Muscle of leg (tissue), 11 donors: ENCODE measurements around the gene LRRC61. TPM values are rescaled to one million over a fixed set of nuclear protein-coding genes. Genes with fewer than 3 reads are reported as not detected.

ENCODE experiments used
- DNase-seq: peaks from one replicate; pipeline ENCODE4 v3.0.0; 2013
- H3K27ac ChIP-seq: one replicate; pipeline ENCODE4 v1.5.1; 2013; ENCODE audit warnings: mild to moderate bottlenecking, low read length, control low read depth
- H3K27me3 ChIP-seq: one replicate; pipeline ENCODE4 v1.6.1; 2013; ENCODE audit warnings: low read length; ENCODE audit not compliant: control insufficient read depth, insufficient read depth
- H3K36me3 ChIP-seq: one replicate; pipeline ENCODE4 v1.6.1; 2013; ENCODE audit warnings: low read length; ENCODE audit not compliant: control insufficient read depth, insufficient read depth
- H3K4me1 ChIP-seq: one replicate; pipeline ENCODE4 v1.6.1; 2013; ENCODE audit warnings: low read length; ENCODE audit not compliant: control insufficient read depth, insufficient read depth
- H3K4me3 ChIP-seq: one replicate; pipeline ENCODE4 v1.5.1; 2013; ENCODE audit warnings: low read length, control low read depth
- H3K9me3 ChIP-seq: replicated peaks from 2 replicates; pipeline ENCODE4 v1.6.1; 2013; ENCODE audit warnings: low read depth, low read length; ENCODE audit not compliant: control insufficient read depth
- WGBS: methylation state at CpG from one replicate; pipeline ENCODE4 v1.1.5; 2013; ENCODE audit warnings: missing lambda C conversion rate; ENCODE audit not compliant: insufficient coverage; 5-methylcytosine and 5-hydroxymethylcytosine counted together
- polyA plus RNA-seq, 8 donors: library from polyadenylated mRNA; unstranded; fragments of 120-200 nt; gene quantifications; one replicate each; pipeline versions ENCODE4 v1.2.1 to v1.2.3, GENCODE V29; 2013; ENCODE audit warnings: inconsistent platforms in 1 of 8, low replicate concordance in 1 of 8; ENCODE audit not compliant: insufficient read length in 8 of 8, insufficient read depth in 1 of 8
- total RNA-seq: library from RNA; stranded (reverse); fragments of 120-200 nt; gene quantifications from one replicate; pipeline ENCODE4 v1.2.4, GENCODE V29; 2013

Gene LRRC61
- total and polyA plus RNA-seq, 9 donors = 3.6 to 11.9 (median 7.6) TPM

- peaks cover 40% of the 10 kb centered on the region for H3K4me1 ChIP-seq
- WGBS = 60% methylated on average over 4 of the region's 10 CpGs
- H3K9me3 ChIP-seq = no peaks in the 10 kb centered on the region
- H3K36me3 ChIP-seq = peaks cover 33% of the 10 kb centered on the region
- no peak overlapping the region for H3K4me3 ChIP-seq
- no peak for DNase-seq
- H3K27ac ChIP-seq = peak overlapping the region; percentile 71
- no peaks in the 10 kb centered on the region for H3K27me3 ChIP-seq
Observed at GRCh38 chr7:150375662-150376521, 52.7 kb downstream of the LRRC61 start.

GRCh38 chr7:150376560-150376959, 53.4 kb downstream of the LRRC61 start:
- H3K4me1 ChIP-seq = peaks cover 46% of the 10 kb centered on the region
- H3K9me3 ChIP-seq = no peaks in the 10 kb centered on the region
- H3K36me3 ChIP-seq = peaks cover 27% of the 10 kb centered on the region
- 64% methylated on average over 6 of the region's 6 CpGs for WGBS
- DNase-seq = no peak
- H3K27me3 ChIP-seq = no peaks in the 10 kb centered on the region
- H3K4me3 ChIP-seq = no peak overlapping the region
- peak overlapping the region; percentile 71 for H3K27ac ChIP-seq

- Histone ChIP-seq H3K4me1 (peaks cover 52% of the 10 kb centered on the region), H3K4me3 (no peak overlapping the region), H3K27ac (peak overlapping the region; percentile 71), H3K36me3 (peaks cover 25% of the 10 kb centered on the region), H3K9me3 (no peaks in the 10 kb centered on the region), H3K27me3 (no peaks in the 10 kb centered on the region)
- WGBS = no CpG with 5 or more reads among the region's 3 CpGs
- peak; percentile 61 for DNase-seq
Observed at GRCh38 chr7:150377196-150377595, 54.0 kb downstream of the LRRC61 start.

GRCh38 chr7:150377635-150378034, 54.5 kb downstream of the LRRC61 start:
- Histone ChIP-seq H3K36me3 (peaks cover 21% of the 10 kb centered on the region), H3K9me3 (no peaks in the 10 kb centered on the region), H3K27me3 (no peaks in the 10 kb centered on the region), H3K4me1 (peaks cover 56% of the 10 kb centered on the region), H3K27ac (peak overlapping the region; percentile 94), H3K4me3 (no peak overlapping the region)
- DNase-seq = no peak
- WGBS = no CpG with 5 or more reads among the region's 4 CpGs

DNA sequence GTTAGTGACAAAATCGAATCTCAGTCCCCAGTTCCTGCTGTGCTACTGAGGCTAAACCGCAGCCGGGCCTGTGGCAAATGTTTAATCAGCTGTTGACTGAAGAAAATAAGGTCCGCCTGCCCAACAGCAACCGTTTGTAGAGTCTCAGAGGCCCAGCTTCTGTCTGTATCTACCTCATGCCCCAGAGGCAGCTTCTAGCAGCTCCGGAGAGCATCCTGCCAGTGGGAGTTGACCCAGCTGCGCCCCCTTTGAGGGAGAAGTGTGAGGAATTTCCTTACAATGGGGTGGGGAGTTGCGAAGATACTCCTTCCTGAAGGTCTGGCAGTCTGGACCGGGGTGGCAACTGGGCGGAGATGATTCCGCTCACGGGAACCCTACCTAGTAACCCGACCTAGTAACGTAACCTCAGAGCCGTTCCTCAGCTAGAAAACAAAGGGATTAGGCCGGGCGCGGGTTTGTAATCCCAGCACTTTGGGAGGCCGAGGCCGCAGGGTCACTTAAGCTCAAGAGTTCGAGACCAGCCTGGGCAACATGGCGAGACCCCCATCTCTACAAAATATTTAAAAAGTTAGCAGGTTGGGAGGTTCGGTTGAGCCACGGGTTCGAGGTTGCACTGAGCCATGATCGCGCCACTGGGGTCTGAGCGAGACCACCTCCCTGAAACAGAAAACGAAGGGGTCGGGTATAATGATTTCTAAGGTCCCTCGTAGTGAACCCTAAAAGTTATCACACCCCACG, 55.1 kb downstream of the LRRC61 start:
- 2% methylated on average over 18 of the region's 32 CpGs for WGBS
- H3K4me3 ChIP-seq = peak overlapping the region; percentile 80
- H3K27ac ChIP-seq = peak overlapping the region; percentile 94
- peak; percentile 65 for DNase-seq
- no peaks in the 10 kb centered on the region for H3K9me3 ChIP-seq
- peaks cover 55% of the 10 kb centered on the region for H3K4me1 ChIP-seq
- H3K36me3 ChIP-seq = peaks cover 14% of the 10 kb centered on the region
- no peaks in the 10 kb centered on the region for H3K27me3 ChIP-seq

DNA sequence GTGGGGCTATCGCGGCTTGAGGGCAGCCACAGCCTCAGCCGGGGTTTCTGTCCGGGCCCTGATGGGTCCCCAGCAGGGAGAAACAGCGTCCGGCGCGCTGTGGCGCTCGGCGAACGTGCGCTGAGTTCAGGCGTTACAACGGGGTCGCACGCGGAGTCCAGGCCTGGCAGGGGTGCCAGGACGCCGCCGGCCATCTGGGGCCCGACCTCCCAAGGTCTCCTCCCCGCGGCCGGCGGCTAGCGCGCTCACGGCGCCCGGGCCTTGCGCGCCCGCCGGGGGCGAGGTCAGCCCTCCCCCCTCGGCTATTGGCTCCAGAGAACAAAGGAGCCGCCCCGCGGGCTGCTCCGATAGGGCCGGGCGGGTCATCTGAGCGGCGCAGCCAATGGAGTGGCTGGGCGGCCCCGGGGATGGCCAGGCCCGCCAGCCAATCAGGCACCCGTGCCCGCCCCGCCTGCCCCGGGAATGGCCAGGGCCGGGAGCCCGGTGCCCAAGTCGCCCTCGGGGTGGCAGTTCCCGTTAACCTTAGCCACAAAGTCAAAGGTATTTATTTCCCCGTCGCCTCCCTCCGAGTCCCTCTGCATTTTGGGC, 55.8 kb downstream of the LRRC61 start, which contains the start of gene ZNF775:
ZNF775 (plus strand) TSS at position 478 of the 588 bp plus-strand sequence. CDS start 9,141 bp downstream, outside the sequence.
- Histone ChIP-seq H3K36me3 (peaks cover 8% of the 10 kb centered on the region), H3K4me1 (peaks cover 59% of the 10 kb centered on the region), H3K27ac (peak within 1 kb of the TSS; percentile 94), H3K27me3 (no peaks in the 10 kb centered on the region), H3K4me3 (peak within 1 kb of the TSS; percentile 80), H3K9me3 (no peaks in the 10 kb centered on the region)
- under 1% methylated on average over 52 of the region's 60 CpGs for WGBS
- peak; percentile 99 for DNase-seq

GRCh38 chr7:150379441-150380379, 56.6 kb downstream of the LRRC61 start:
- H3K4me3 ChIP-seq = peak overlapping the region; percentile 74
- H3K36me3 ChIP-seq = peaks cover under 1% of the 10 kb centered on the region
- H3K9me3 ChIP-seq = no peaks in the 10 kb centered on the region
- no peak for DNase-seq
- under 1% methylated on average over 49 of the region's 52 CpGs for WGBS
- peak overlapping the region; percentile 87 for H3K27ac ChIP-seq
- no peaks in the 10 kb centered on the region for H3K27me3 ChIP-seq
- H3K4me1 ChIP-seq = peaks cover 66% of the 10 kb centered on the region

DNA sequence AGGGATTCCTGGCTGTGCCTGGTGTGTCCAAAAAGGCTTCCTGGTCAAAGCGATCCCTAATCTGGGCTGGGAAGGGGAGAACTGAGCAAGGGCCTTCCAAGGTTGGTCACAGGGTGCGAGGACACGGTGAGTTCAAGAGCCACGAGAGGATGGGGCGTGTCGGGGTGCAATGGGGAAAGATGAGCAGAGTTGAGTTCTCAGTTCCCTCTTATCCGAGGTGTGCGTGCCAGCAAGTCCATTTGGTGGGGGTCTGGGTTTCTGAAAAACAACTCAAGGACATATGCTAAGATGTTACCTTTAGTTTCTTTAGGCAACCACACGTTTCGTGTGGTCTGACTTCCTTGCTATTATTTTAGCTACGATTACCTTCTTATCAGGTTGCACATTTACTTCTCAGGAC, 57.3 kb downstream of the LRRC61 start:
- Histone ChIP-seq H3K9me3 (no peaks in the 10 kb centered on the region), H3K4me3 (no peak overlapping the region), H3K27me3 (no peaks in the 10 kb centered on the region), H3K27ac (no peak overlapping the region), H3K36me3 (no peaks in the 10 kb centered on the region), H3K4me1 (peaks cover 74% of the 10 kb centered on the region)
- 75% methylated on average over 9 of the region's 11 CpGs for WGBS
- no peak for DNase-seq

DNA sequence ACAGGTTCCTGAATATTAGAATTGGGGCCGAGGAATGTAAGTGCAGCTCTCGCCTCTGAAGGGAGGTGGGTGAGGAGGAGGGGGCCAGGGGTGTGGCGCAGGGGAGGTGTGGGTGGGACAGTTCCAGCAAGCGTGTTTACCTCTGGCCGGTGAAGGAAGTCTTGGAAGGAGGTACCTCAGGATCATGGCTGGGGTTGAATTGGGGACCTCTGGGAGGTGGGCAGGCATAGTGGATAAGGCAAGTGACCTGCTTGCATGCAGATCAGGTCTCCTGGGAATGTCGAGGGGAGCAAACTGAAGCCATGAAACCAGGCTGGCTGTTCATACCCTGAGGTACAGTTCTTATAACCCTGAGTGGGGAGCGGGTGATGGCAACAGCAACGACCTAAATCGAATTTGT, 57.9 kb downstream of the LRRC61 start:
- Histone ChIP-seq H3K27ac (no peak overlapping the region), H3K4me1 (peaks cover 80% of the 10 kb centered on the region), H3K9me3 (no peaks in the 10 kb centered on the region), H3K36me3 (no peaks in the 10 kb centered on the region), H3K4me3 (no peak overlapping the region), H3K27me3 (no peaks in the 10 kb centered on the region)
- 76% methylated on average over 9 of the region's 9 CpGs for WGBS
- no peak for DNase-seq
